T-helper 2 cell treated with Interferon-gamma antibody and Interleukin-4, amounts not matched to agents 100 ng/mL and 5 ng/mL, for 36 hours (primary cell): ENCODE measurements around the gene MCOLN1. TPM values are rescaled to one million over a fixed set of nuclear protein-coding genes. Genes with fewer than 3 reads are reported as not detected.

Source experiments
- intact Hi-C: fragments of 100-400 bp; cut with micrococcal nuclease; formaldehyde crosslinking; loops from one replicate; pipeline ENCODE4 v1.15.1; 2023
- total RNA-seq: library from RNA; stranded (reverse); gene quantifications from 2 replicates; pipeline ENCODE4 v1.2.3, GENCODE V29; 2022

MCOLN1 gene
- total RNA-seq: 10.7 and 13.2 TPM in 2 replicates

- intact Hi-C loops: loop anchor here (1.0 kb wide), 1 partner anchor 12 kb away; no protein-coding TSS in a partner anchor
Measured at GRCh38 chr19:7522072-7522922, at the start of gene MCOLN1. Gene MCOLN1 (plus strand): TSS chr19:7522624. CDS start chr19:7522751, 127 bp downstream.

GRCh38 chr19:7475665-7476064, 46.8 kb upstream of the MCOLN1 start:
- intact Hi-C loops: no loop called here

GRCh38 chr19:7476241-7476640, 46.2 kb upstream of the MCOLN1 start:
- intact Hi-C loops: no loop called here

- intact Hi-C loops: no loop called here
Measured at GRCh38 chr19:7476777-7477494, 45.5 kb upstream of the MCOLN1 start.

- intact Hi-C loops: no loop called here
Measured at GRCh38 chr19:7477758-7478157, 44.7 kb upstream of the MCOLN1 start.

- intact Hi-C loops: no loop called here
Measured at GRCh38 chr19:7478173-7478842, 44.1 kb upstream of the MCOLN1 start.

- intact Hi-C loops: no loop called here
Measured at GRCh38 chr19:7478843-7479227, 43.6 kb upstream of the MCOLN1 start.

GRCh38 chr19:7480222-7480969, 42.0 kb upstream of the MCOLN1 start:
- intact Hi-C loops: no loop called here

GRCh38 chr19:7480970-7481255, 41.5 kb upstream of the MCOLN1 start:
- intact Hi-C loops: no loop called here

- intact Hi-C loops: no loop called here
Measured at GRCh38 chr19:7482584-7483439, 39.6 kb upstream of the MCOLN1 start.

GRCh38 chr19:7483720-7484201, 38.7 kb upstream of the MCOLN1 start:
- intact Hi-C loops: no loop called here

- intact Hi-C loops: no loop called here
Measured at GRCh38 chr19:7486923-7487322, 35.5 kb upstream of the MCOLN1 start.

GRCh38 chr19:7488736-7489353, 33.6 kb upstream of the MCOLN1 start, which contains the start of gene PEX11G:
Gene PEX11G (minus strand): TSS chr19:7489035. CDS start chr19:7489010, 25 bp downstream.
- intact Hi-C loops: loop anchor here (2.0 kb wide), 1 partner anchor 46 kb away; the partner anchor contains the start of gene PNPLA6

- intact Hi-C loops: loop anchor here (2.0 kb wide), 1 partner anchor 45 kb away; the partner anchor contains the start of gene PNPLA6
Measured at GRCh38 chr19:7489609-7490044, 32.8 kb upstream of the MCOLN1 start.

GRCh38 chr19:7492142-7492541, 30.3 kb upstream of the MCOLN1 start:
- intact Hi-C loops: no loop called here

- intact Hi-C loops: no loop called here
Measured at GRCh38 chr19:7492558-7492957, 29.9 kb upstream of the MCOLN1 start.

- intact Hi-C loops: no loop called here
Measured at GRCh38 chr19:7494416-7495098, 27.9 kb upstream of the MCOLN1 start.

- intact Hi-C loops: no loop called here
Measured at GRCh38 chr19:7497292-7497691, 25.1 kb upstream of the MCOLN1 start.
